NB4 (cell line): Measurements from ENCODE around the gene OXNAD1.

Source experiments
- CTCF ChIP-seq: IDR thresholded peaks from one replicate; pipeline ENCODE4 v1.5.1; 2012; ENCODE audit warnings: low read depth, low read length
- MYC ChIP-seq: IDR thresholded peaks from 2 replicates; pipeline ENCODE4 v1.6.1; 2011; ENCODE audit warnings: low read depth, low read length
- POLR2A ChIP-seq: IDR thresholded peaks from 2 replicates; pipeline ENCODE4 v1.6.1; 2011; ENCODE audit warnings: mild to moderate bottlenecking; ENCODE audit not compliant: insufficient read length; ENCODE audit errors: extremely low read depth
- TF ChIP-seq, protein P1 (sequence below): IDR thresholded peaks from 2 replicates; pipeline ENCODE4 v1.6.1; 2011; ENCODE audit warnings: low read depth, low read length

DNA sequence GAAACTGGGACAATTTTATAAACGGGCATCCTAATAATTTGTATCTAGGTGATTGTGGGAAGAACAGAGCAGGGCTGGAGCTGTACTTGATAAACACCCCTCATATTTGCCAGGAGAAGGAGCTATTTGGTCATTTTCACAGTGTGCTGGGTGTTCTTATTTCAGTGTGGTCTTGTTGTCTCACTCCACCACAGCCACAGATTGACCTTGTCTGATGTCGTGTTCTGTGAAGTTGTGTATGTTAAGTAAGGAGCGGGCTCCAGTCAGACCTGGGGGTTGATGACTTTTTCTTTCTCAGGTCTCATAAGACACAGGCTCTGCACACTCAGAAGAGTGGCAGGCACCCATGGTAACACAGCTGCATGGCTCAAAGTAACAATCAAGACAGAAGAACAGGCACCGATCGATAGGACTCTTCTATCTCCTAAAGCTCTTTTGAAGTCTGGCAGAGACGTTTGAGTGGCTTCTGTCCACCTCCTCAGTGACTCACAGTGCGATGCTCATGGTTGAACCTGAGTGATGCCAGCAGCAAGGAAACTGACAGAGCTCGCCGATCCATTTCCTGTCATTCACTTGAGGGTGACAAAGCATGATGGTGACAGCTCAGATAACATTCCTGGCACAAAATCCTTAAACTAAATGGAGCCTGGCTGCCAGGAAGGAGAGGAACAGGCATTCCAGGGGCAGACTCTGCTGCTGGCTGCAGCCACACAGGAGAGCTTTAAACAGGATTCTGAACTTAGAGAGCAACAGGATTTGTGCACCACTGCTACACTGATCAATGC lies 21.1 kb upstream of the OXNAD1 start:
- TF ChIP-seq CTCF: no peak
- no peak for TF ChIP-seq POLR2A
- no peak for TF ChIP-seq MYC
- TF ChIP-seq, protein P1, sequence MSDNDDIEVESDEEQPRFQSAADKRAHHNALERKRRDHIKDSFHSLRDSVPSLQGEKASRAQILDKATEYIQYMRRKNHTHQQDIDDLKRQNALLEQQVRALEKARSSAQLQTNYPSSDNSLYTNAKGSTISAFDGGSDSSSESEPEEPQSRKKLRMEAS: no peak
